SK-N-MC (cell line): ENCODE measurements around the gene GLUL.

Experiments used
- EZH2 ChIP-seq: fragments of 200-600 bp; sonication (generic); IDR thresholded peaks from one replicate; pipeline ENCODE4 v1.6.1; 2017; ENCODE audit warnings: antibody characterized with exemption
- POLR2AphosphoS5 ChIP-seq: IDR thresholded peaks from 2 replicates; pipeline ENCODE4 v1.6.1; 2012; ENCODE audit warnings: mild to moderate bottlenecking, low read depth, low read length, borderline replicate concordance

- no peak for TF ChIP-seq EZH2
- no peak for TF ChIP-seq POLR2AphosphoS5
These were observed 19.2 kb upstream of the GLUL start for GRCh38 chr1:182410620-182411273.
